PFSK-1 (cell line): ENCODE results near the gene CDH26.

Source experiments
- FOXP2 ChIP-seq: optimal IDR thresholded peaks from 2 replicates; pipeline ENCODE3; 2011; ENCODE audit warnings: borderline replicate concordance, control low read depth, inconsistent platforms; ENCODE audit not compliant: insufficient read depth; ENCODE audit errors: extremely low read length, extremely low read depth
- POLR2AphosphoS5 ChIP-seq: IDR thresholded peaks from 2 replicates; pipeline ENCODE4 v1.6.1; 2012; ENCODE audit warnings: low read depth, mild to moderate bottlenecking, control low read depth, low read length, moderate library complexity
- SIN3A ChIP-seq: IDR thresholded peaks from 2 replicates; pipeline ENCODE4 v1.6.1; 2012; ENCODE audit warnings: mild to moderate bottlenecking, low read length, moderate library complexity, borderline replicate concordance; ENCODE audit not compliant: insufficient read depth
- TAF1 ChIP-seq: IDR thresholded peaks from 2 replicates; pipeline ENCODE4 v1.6.1; 2012; ENCODE audit warnings: low read length, control low read depth, borderline replicate concordance; ENCODE audit not compliant: insufficient read depth
- TF ChIP-seq, protein P1 (sequence below), 2 experiments: IDR thresholded peaks; 2 replicates each; pipeline versions ENCODE4 v1.6.1 to v1.8.0; 2011 to 2012; ENCODE audit warnings: low read depth in 2 of 2, low read length in 2 of 2, control low read depth in 1 of 2, inconsistent platforms in 1 of 2, mild to moderate bottlenecking in 1 of 2, moderate library complexity in 1 of 2; ENCODE audit not compliant: insufficient read depth in 1 of 2

The CDH26 gene

DNA sequence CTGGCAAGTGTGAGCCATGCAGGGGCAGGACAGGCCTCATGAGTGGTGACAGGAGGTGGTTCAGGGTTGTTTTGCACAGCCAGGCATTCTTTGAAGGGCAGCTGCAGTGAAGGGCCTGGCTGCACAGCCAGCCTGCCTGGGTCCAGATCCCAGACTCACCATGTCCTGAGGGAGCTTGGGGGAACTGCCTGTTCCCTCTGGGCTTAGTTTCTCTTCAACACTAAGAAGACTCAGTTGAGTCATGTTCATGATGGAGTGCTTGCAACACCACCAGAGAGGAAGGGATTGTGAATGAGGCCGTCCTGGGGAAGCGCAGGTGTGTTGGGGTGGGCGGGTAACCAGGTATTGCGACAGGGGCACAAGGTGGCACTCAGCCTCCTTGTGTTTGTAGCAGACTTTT is 102.4 kb downstream of the CDH26 start:
- TF ChIP-seq, protein P1, sequence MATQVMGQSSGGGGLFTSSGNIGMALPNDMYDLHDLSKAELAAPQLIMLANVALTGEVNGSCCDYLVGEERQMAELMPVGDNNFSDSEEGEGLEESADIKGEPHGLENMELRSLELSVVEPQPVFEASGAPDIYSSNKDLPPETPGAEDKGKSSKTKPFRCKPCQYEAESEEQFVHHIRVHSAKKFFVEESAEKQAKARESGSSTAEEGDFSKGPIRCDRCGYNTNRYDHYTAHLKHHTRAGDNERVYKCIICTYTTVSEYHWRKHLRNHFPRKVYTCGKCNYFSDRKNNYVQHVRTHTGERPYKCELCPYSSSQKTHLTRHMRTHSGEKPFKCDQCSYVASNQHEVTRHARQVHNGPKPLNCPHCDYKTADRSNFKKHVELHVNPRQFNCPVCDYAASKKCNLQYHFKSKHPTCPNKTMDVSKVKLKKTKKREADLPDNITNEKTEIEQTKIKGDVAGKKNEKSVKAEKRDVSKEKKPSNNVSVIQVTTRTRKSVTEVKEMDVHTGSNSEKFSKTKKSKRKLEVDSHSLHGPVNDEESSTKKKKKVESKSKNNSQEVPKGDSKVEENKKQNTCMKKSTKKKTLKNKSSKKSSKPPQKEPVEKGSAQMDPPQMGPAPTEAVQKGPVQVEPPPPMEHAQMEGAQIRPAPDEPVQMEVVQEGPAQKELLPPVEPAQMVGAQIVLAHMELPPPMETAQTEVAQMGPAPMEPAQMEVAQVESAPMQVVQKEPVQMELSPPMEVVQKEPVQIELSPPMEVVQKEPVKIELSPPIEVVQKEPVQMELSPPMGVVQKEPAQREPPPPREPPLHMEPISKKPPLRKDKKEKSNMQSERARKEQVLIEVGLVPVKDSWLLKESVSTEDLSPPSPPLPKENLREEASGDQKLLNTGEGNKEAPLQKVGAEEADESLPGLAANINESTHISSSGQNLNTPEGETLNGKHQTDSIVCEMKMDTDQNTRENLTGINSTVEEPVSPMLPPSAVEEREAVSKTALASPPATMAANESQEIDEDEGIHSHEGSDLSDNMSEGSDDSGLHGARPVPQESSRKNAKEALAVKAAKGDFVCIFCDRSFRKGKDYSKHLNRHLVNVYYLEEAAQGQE (IDR thresholded peaks at IDR 0.05; ENCODE audit: insufficient read depth in 1 of 2, low read depth in 2 of 2, low read length in 2 of 2): no peak
- TF ChIP-seq FOXP2: no peak
- no peak for TF ChIP-seq SIN3A
- TF ChIP-seq TAF1: no peak
- no peak for TF ChIP-seq POLR2AphosphoS5

DNA sequence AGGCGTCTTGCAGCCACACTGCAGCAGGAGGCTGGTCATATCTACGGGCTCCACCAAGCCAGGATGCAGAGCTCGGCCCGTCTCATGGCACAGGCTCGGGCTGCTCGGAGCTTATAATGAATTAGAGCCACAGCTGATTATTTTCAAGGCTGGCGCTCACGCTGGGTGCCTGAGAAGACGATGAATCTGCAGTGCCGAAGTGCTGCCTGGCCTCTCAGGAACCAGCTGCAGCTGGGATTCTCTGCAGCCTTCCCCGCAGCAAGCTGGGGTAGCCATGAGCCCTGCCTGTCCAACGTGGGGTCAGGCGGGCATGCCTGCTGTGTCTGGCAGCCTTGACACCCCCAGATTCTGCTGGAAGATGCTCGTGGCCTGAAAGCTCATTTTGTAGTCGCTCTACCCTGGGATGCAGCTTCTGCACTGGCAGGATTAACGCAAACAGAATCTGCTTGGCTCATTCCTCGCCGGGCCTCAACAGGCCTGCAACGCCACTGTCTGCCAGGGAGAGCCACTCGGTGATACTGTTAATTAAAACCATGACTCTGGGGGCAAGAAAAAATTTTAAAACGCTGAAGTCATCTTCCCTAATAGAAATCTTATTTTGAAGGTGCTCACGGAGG is 104.3 kb downstream of the CDH26 start:
- TF ChIP-seq SIN3A (no peak), FOXP2 (no peak), TAF1 (no peak), POLR2AphosphoS5 (no peak)
- TF ChIP-seq, protein P1 (IDR thresholded peaks at IDR 0.05; ENCODE audit: insufficient read depth in 1 of 2, low read depth in 2 of 2, low read length in 2 of 2): no peak

DNA sequence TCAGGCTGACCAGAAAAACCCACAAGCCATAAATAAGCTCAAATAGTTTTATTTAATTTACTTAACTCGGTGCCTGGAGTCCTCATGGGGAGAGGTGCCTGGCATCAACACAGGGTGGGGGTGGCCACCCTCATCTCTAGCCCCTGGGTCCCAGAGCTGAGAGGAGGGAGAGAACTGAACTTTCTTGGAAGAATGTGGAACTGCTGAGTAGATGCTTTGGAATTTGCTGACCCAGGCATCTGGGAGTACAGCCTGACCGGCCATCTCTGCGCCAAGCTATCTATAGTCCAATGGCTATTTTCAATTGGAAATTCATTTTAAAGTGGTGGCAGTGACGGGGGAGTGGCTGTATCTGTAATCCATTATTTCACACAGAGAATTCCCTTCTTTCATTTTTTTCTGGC is 104.8 kb downstream of the CDH26 start:
- TF ChIP-seq POLR2AphosphoS5 (no peak), TAF1 (no peak), SIN3A (no peak), FOXP2 (no peak)
- TF ChIP-seq, protein P1 (IDR thresholded peaks at IDR 0.05; ENCODE audit: insufficient read depth in 1 of 2, low read depth in 2 of 2, low read length in 2 of 2): no peak

DNA sequence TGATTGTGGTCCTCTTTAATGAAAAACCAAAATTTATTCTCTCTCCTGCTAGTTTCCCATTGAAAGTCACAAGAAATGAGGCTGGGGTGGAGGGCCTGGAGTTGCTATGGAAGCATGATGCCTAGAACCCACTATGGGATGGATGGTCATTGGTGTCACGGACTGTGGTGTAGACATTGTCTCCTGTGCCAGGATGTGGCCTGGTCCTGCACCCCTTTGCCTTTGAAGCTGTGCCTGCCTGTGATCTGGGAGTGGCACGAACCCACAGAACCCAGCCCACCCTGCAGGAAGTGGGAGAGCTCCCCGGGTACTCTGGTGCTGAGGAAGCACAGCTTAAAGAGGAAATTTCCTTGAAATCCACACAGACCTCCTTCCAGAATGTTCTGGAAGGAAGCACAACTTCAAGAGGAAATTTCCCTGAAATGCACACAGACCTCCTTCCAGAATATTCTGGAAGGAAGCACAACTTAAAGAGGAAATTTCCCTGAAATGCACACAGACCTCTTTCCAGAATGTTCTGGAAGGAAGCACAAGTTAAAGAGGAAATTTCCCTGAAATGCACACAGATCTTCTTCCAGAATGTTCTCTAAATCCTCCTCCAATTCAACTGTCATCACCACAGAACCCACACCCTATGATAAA is 105.6 kb downstream of the CDH26 start:
- TF ChIP-seq FOXP2 (no peak), SIN3A (no peak), TAF1 (no peak), POLR2AphosphoS5 (no peak)
- TF ChIP-seq, protein P1 (IDR thresholded peaks at IDR 0.05; ENCODE audit: insufficient read depth in 1 of 2, low read depth in 2 of 2, low read length in 2 of 2): no peak
